ENCODE data around the gene LAMC3. TPM values are rescaled to one million over a fixed set of nuclear protein-coding genes. Genes with fewer than 3 reads are reported as not detected.

LAMC3 gene
- total and polyA plus RNA-seq, 7 experiments from 2014 or later: 0.07 to 9.2 (median 3.5) TPM

DNA sequence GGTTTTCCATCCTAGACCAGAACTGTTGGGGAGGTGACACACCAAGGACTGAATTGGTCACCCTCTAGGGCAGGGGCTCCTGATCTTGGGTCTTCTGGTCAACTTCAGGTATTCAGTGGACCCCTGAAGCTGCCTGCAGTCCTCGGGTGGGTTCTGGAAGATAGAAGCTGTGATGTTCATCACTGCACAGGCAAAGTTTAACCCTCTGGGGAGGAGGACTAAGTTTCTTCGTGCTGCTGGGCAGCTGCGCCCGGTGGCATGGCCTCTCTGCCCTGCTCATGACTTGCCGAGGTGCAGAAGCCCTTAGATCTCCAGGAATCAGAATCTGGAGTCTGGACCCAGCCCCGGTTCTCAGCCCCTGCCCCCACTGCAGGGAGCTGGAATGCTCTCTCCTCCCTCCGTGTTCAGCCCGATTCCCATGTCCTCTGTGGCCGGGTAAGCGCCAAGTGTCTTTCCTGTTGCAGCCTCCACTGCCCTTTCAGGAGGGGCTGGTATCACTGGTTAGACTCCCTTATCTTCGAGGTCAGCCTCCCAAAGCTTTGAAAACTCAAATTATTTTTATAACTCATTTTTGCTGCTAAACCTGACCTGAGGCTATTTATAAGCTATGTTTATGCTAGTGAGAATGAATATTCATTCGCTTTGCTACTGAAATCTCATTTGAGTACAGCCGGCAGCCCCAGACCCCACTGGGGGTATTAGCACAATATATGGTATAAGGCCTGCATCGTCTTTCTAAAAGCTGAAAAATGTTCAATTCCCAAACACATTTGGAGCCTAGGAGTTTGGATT is 1.7 kb downstream of the LAMC3 start:
- Mint-ChIP-seq H3K4me1 (peaks cover 0 to 5% (median 4%) of the 10 kb centered on the region in 7 donors), H3K27ac (no peak overlapping the region), H3K4me3 (peak overlapping the region in 1 of 10 donors; percentile 51), H3K27me3 (peaks cover 18 to 52% (median 34%) of the 10 kb centered on the region in 5 donors), H3K9me3 (no peaks in the 10 kb centered on the region), H3K36me3 (no peaks in the 10 kb centered on the region)
- intact Hi-C loops (cut with micrococcal nuclease): no loop called here
- H3K4me1 ChIP-seq (ENCODE audit: control insufficient read depth in 2 of 2, insufficient read depth in 2 of 2, low read length in 2 of 2): no peaks in the 10 kb centered on the region
- H3K9me3 ChIP-seq (ENCODE audit: control insufficient read depth in 2 of 3, low read length in 3 of 3): no peaks in the 10 kb centered on the region
- ATAC-seq (no peak), DNase-seq (no peak)
- ChIA-PET CTCF (interaction anchor here (1.3 kb wide), 1 partner anchor 11 kb away, joined by 6 read pairs; no protein-coding TSS in a partner anchor), POLR2A (no interaction called here)
- H3K27ac ChIP-seq (ENCODE audit: low read depth, low read length): no peak overlapping the region
- H3K36me3 ChIP-seq (ENCODE audit: control insufficient read depth in 2 of 3, insufficient read depth in 3 of 3, low read length in 3 of 3): no peaks in the 10 kb centered on the region
- H3K27me3 ChIP-seq (ENCODE audit: control insufficient read depth in 2 of 2, insufficient read depth in 2 of 2, low read length in 2 of 2): peaks cover 0 to 4% of the 10 kb centered on the region in 2 donors
- H3K4me3 ChIP-seq (ENCODE audit: low read length): no peak overlapping the region

DNA sequence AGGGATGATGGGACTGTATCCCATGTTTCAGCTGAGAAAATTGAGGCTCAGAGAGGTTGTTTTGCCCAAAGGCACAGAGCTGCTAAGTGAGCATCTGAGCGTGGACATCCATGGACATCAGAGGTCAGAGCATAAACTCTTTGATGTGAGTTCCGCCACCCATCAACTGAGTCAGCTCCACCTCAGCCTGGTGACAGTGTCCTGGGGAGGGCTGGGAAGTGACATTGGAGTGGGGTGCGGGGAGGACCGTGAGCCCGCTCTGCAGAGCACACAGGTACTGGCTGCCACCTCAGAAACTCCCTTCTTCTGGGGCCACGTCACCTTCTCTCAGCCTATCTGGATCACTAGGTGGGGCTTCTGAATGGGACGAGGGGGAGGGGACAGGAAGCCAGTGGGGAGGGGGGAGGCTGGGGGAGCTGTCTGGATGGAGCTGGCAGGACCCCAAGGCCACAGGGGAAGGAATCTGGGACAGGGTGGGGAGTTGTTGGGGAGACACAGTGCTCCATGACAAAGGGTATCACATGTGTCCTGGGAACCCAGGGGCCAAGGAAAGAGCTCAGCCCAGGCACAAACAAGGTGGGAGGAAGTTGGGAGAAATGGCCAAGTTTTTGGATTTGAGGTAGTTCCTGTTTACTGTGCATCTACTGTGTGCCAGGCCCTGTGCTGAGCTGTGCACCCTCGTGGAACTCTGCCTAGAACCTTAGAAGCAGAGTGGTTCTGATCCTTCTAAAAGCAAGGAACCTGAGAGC is 2.5 kb downstream of the LAMC3 start:
- CTCF ChIA-PET: interaction anchor here (0.6 to 1.3 kb wide), 2 partner anchors 10 to 1223 kb away, joined by 3 to 6 read pairs; no protein-coding TSS in a partner anchor
- H3K9me3 Mint-ChIP-seq: peaks cover 0 to 2% (median 0%) of the 10 kb centered on the region in 11 donors
- Histone ChIP-seq H3K4me1 (ENCODE audit: control insufficient read depth in 2 of 2, insufficient read depth in 2 of 2, low read length in 2 of 2) (no peaks in the 10 kb centered on the region), H3K27ac (ENCODE audit: low read depth, low read length) (no peak overlapping the region), H3K9me3 (ENCODE audit: control insufficient read depth in 2 of 3, low read length in 3 of 3) (no peaks in the 10 kb centered on the region), H3K27me3 (ENCODE audit: control insufficient read depth in 2 of 2, insufficient read depth in 2 of 2, low read length in 2 of 2) (peaks cover 0 to 4% of the 10 kb centered on the region in 2 donors), H3K4me3 (ENCODE audit: low read length) (no peak overlapping the region), H3K36me3 (ENCODE audit: control insufficient read depth in 2 of 3, insufficient read depth in 3 of 3, low read length in 3 of 3) (no peaks in the 10 kb centered on the region)
- H3K4me1 Mint-ChIP-seq: peaks cover 0 to 5% (median 4%) of the 10 kb centered on the region in 7 donors
- ATAC-seq: no peak
- DNase-seq: no peak
- no peak overlapping the region for H3K4me3 Mint-ChIP-seq
- H3K27ac Mint-ChIP-seq: no peak overlapping the region
- no peaks in the 10 kb centered on the region for H3K36me3 Mint-ChIP-seq
- POLR2A ChIA-PET: no interaction called here
- intact Hi-C loops (cut with micrococcal nuclease): no loop called here
- peaks cover 24 to 52% (median 38%) of the 10 kb centered on the region in 5 donors for H3K27me3 Mint-ChIP-seq

DNA sequence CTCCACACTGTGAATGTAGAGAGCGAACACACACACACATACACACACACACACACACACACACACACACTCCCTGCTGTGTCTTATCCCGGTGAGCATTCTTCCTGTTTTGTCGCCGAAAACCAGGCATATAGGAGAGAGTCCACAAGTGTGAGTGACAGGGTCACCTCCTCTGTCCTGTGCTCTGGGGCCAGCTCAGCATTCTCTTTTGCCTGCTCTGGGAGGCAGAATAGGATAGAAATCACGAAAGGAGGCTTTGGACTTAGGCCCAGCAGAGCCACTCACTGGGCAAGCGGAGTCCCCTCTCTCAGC is 3.0 kb downstream of the LAMC3 start:
- intact Hi-C loops (cut with micrococcal nuclease): no loop called here
- Mint-ChIP-seq H3K4me3 (no peak overlapping the region), H3K27me3 (peaks cover 24 to 51% (median 33%) of the 10 kb centered on the region in 5 donors), H3K36me3 (no peaks in the 10 kb centered on the region), H3K27ac (no peak overlapping the region), H3K4me1 (peaks cover 0 to 5% (median 4%) of the 10 kb centered on the region in 7 donors), H3K9me3 (peaks cover 0 to 2% (median 0%) of the 10 kb centered on the region in 11 donors)
- no peaks in the 10 kb centered on the region for H3K36me3 ChIP-seq (ENCODE audit: control insufficient read depth in 2 of 3, insufficient read depth in 3 of 3, low read length in 3 of 3)
- ATAC-seq (peak; percentile 20), DNase-seq (no peak)
- H3K4me1 ChIP-seq (ENCODE audit: control insufficient read depth in 2 of 2, insufficient read depth in 2 of 2, low read length in 2 of 2): no peaks in the 10 kb centered on the region
- POLR2A ChIA-PET: no interaction called here
- H3K27me3 ChIP-seq (ENCODE audit: control insufficient read depth in 2 of 2, insufficient read depth in 2 of 2, low read length in 2 of 2): peaks cover 0 to 4% of the 10 kb centered on the region in 2 donors
- CTCF ChIA-PET: interaction anchor here (0.6 to 1.3 kb wide), 2 partner anchors 10 to 1223 kb away, joined by 3 to 6 read pairs; no protein-coding TSS in a partner anchor
- H3K27ac ChIP-seq (ENCODE audit: low read depth, low read length): no peak overlapping the region
- no peaks in the 10 kb centered on the region for H3K9me3 ChIP-seq (ENCODE audit: control insufficient read depth in 2 of 3, low read length in 3 of 3)
- no peak overlapping the region for H3K4me3 ChIP-seq (ENCODE audit: low read length)

DNA sequence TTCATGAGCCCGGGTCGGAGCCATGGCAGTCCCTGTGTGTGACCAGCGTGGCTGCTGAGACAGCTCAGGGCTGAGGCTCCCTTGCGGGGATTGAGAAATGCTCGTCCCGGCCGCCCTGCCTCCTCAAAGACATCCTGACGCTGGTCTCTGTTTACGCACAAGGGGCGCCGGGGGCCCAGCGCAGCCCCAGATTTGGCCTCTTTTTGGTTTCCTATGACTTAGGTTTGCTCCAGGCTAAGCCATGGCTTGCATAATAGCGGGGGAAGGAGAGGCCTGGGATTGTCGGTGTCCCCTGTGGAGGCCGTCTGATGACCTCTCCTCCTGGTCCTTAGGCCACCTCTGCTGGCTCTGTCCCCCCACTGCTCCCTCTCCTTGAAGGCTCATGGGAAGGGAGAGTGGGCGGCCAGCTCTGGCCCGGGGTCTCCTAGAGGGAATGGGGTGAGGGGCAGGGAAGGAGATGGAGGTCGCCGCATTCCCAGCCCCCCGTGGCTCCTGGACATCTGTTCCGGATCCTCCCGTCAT is 3.5 kb downstream of the LAMC3 start:
- intact Hi-C loops (cut with micrococcal nuclease): no loop called here
- peaks cover 0 to 4% of the 10 kb centered on the region in 2 donors for H3K27me3 ChIP-seq (ENCODE audit: control insufficient read depth in 2 of 2, insufficient read depth in 2 of 2, low read length in 2 of 2)
- ChIA-PET POLR2A (no interaction called here), CTCF (interaction anchor here (0.6 kb wide), 1 partner anchor 1222 kb away, joined by 3 read pairs; no protein-coding TSS in a partner anchor)
- H3K27me3 Mint-ChIP-seq: peaks cover 24 to 49% (median 32%) of the 10 kb centered on the region in 5 donors
- no peaks in the 10 kb centered on the region for H3K36me3 ChIP-seq (ENCODE audit: control insufficient read depth in 2 of 3, insufficient read depth in 3 of 3, low read length in 3 of 3)
- H3K36me3 Mint-ChIP-seq: no peaks in the 10 kb centered on the region
- DNase-seq (no peak), ATAC-seq (no peak)
- peaks cover 0 to 2% (median 0%) of the 10 kb centered on the region in 11 donors for H3K9me3 Mint-ChIP-seq
- H3K4me3 ChIP-seq (ENCODE audit: low read length): no peak overlapping the region
- H3K9me3 ChIP-seq (ENCODE audit: control insufficient read depth in 2 of 3, low read length in 3 of 3): no peaks in the 10 kb centered on the region
- H3K27ac Mint-ChIP-seq: no peak overlapping the region
- H3K4me1 Mint-ChIP-seq: peaks cover 0 to 6% (median 4%) of the 10 kb centered on the region in 7 donors
- no peaks in the 10 kb centered on the region for H3K4me1 ChIP-seq (ENCODE audit: control insufficient read depth in 2 of 2, insufficient read depth in 2 of 2, low read length in 2 of 2)
- no peak overlapping the region for H3K27ac ChIP-seq (ENCODE audit: low read depth, low read length)
- no peak overlapping the region for H3K4me3 Mint-ChIP-seq

DNA sequence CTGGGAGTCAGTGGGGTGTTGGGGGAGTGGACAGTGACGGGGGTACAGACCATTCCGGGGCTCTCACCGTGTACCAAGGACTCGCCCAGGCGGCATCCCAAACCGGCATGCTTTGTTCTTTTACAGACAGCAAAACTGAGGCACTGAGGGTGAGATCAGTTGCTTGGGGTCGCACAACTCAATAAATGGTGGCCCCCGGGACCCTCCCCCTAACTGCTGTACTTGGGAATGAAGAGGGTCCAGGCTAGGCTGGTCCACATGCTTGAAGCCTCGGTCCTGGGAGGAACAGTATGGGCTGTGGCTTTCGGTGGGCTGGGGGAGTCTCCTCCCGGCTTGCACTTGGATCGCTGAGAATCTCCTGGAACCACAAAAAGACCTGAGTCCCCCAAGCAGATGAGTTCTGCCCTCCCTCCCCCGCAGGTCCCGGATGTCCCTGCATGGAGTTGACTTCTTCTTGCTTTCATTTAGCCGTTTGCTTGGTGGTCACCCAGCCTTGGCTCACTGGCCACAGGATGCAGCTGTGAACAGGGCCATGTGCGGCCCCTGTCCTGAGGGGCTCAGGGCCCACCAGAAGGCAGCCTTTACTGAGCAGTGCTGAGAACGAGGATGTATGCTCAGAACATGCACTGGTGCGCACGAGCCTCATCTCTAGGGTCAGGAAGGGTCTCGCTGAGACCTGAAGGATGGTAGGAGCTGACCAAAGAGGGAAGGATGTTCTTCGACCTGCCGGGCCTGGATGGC is 4.2 kb downstream of the LAMC3 start:
- Mint-ChIP-seq H3K4me3 (no peak overlapping the region), H3K27me3 (peaks cover 23 to 43% (median 30%) of the 10 kb centered on the region in 5 donors)
- intact Hi-C loops (cut with micrococcal nuclease): no loop called here

More for the DNA sequence above, 4.2 kb downstream of the LAMC3 start:
- H3K4me3 ChIP-seq (ENCODE audit: low read length): no peak overlapping the region
- H3K36me3 ChIP-seq (ENCODE audit: control insufficient read depth in 2 of 3, insufficient read depth in 3 of 3, low read length in 3 of 3): no peaks in the 10 kb centered on the region
- H3K9me3 ChIP-seq (ENCODE audit: control insufficient read depth in 2 of 3, low read length in 3 of 3): no peaks in the 10 kb centered on the region
- H3K27ac ChIP-seq (ENCODE audit: low read depth, low read length): no peak overlapping the region
- peaks cover 0 to 4% of the 10 kb centered on the region in 2 donors for H3K27me3 ChIP-seq (ENCODE audit: control insufficient read depth in 2 of 2, insufficient read depth in 2 of 2, low read length in 2 of 2)
- ChIA-PET POLR2A (no interaction called here), CTCF (no interaction called here)
- Mint-ChIP-seq H3K9me3 (peaks cover 0 to 2% (median 0%) of the 10 kb centered on the region in 11 donors), H3K36me3 (no peaks in the 10 kb centered on the region), H3K4me1 (peaks cover 0 to 6% (median 4%) of the 10 kb centered on the region in 7 donors), H3K27ac (no peak overlapping the region)
- H3K4me1 ChIP-seq (ENCODE audit: control insufficient read depth in 2 of 2, insufficient read depth in 2 of 2, low read length in 2 of 2): no peaks in the 10 kb centered on the region
- DNase-seq: no peak
- ATAC-seq: no peak
